GM12801 (cell line): Measurements from ENCODE around the gene TFF2.

Experiments used
- TF ChIP-seq, protein P1 (sequence below): IDR thresholded peaks from one replicate; pipeline ENCODE4 v1.5.1; 2011; ENCODE audit warnings: control low read depth; ENCODE audit not compliant: insufficient read length; ENCODE audit errors: extremely low read depth

The TFF2 gene

DNA sequence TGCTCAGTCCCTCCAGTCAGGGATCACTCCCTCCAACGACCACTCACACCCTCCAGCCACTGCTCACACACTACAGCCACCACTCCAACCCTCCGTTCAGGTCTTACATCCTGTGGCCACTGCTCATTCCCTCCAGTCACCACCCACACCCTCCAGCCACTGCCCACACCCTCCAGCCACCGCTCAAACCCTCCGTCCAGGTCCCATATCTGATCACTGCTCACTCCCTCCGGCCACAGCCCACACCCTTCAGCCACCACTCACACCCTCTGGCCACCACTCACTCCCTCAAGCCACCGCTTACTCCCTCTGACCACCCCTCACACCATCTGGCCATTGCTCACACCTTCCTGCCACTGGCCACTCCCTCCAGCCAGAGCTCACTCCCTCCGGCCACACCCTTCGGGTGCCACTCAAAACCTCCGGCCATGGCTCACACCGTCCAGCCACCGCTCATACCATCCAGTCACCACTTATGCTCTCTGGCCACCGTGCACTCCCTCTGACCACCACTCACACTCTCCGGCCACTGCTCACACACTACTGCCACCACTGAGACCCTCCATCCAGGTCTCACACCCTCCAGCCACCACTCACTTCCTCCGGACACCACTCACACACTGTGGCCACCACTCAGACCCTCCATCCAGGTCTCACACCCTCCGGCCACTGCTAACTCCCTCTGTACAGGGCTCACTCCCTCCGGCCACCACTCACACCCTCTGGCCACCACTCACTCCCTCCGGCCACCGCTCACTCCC is 20.3 kb upstream of the TFF2 start:
- TF ChIP-seq, protein P1, sequence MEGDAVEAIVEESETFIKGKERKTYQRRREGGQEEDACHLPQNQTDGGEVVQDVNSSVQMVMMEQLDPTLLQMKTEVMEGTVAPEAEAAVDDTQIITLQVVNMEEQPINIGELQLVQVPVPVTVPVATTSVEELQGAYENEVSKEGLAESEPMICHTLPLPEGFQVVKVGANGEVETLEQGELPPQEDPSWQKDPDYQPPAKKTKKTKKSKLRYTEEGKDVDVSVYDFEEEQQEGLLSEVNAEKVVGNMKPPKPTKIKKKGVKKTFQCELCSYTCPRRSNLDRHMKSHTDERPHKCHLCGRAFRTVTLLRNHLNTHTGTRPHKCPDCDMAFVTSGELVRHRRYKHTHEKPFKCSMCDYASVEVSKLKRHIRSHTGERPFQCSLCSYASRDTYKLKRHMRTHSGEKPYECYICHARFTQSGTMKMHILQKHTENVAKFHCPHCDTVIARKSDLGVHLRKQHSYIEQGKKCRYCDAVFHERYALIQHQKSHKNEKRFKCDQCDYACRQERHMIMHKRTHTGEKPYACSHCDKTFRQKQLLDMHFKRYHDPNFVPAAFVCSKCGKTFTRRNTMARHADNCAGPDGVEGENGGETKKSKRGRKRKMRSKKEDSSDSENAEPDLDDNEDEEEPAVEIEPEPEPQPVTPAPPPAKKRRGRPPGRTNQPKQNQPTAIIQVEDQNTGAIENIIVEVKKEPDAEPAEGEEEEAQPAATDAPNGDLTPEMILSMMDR, result no peak

DNA sequence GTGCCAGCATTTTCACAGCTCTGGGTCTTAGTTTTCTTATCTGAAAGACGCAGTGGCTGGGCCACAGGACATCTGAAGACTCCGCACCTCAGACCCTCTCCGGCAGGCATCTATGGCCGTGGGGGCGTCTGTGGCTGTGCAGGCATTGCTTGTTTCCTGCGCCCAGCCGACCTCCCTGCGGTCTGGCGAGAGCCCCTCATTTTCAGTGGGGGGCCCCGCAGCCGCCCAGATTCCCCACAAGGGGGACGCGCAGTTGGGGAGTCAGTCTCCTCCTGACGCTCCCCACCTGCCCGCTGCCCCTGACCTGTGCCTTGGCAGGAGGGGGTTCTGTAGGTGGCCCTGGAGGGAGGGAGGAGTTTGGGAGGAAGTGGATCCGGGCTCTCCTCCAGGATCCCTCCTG is 19.0 kb upstream of the TFF2 start:
- TF ChIP-seq, protein P1, result no peak

DNA sequence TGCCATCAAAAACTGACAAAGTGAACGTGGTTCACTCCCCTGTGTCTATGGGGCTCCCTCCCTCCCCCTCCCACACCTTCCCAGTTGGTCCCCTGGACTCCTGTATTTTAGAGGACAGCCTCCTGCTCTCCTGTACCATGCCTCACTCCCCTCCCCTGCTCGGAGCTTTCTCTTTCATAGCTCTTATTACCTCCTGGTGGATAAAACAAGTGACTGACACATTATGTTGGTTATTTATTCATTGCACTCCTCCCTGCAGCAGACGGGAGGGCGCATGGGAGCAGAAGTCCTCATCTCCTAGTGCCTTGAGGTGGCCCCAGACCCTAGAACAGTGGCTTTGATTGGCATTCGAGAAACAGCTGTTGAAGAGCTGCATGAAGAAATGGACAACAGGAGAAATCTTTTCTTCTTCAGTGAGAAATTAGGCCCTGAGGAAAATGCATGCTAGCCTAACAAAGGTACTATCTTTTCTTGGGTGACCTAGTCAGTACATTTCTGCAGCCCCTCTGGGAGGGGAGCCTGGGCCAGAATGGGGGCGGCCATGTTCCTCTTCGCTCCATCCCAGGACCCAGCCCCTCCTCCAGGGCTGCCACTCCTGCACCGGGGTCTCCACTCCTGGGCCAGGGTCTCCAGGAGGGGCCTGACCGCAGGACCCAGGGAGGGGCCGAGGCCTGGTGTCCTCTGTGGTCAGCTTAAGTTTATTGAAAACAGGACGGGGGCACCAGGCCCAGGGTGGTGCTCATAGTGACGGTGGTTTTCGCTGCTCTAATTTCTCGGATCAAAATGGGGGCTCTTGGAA is 16.8 kb upstream of the TFF2 start:
- TF ChIP-seq, protein P1, result no peak

DNA sequence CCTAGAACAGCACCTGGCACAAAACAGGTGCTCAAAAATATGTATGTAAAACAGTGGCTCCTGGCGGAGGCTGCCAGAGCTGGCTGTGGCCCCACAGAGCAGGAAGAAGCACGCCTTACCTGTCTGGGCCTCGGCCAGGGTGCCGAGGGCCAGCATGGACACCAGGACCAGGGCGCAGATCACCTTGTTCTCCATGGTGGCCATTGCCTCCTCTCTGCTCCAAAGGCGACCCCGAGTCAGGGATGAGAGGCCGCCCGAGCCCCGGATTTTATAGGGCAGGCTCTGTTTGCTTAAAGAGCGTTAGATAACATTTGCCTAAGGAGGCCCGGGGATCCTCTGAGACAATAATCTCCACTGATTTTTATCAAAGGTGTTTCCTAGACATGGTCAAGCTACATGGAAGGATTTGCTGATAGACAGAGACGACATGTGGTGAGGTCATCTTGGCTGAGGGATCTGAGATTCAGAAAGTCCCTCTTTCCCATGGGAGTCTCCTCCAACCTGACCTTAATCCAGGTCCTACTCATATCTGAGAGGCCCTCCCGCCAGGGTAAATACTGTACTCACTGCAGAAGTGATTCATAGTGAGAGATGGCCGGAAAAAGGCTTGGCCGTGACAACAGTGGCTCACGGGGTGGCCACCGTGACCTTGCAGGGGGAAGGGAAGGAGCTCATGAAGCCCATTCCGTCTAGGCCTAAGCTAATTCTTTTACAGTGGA is 15.7 kb upstream of the TFF2 start, which contains the start of gene TFF1:
TSS of gene TFF1 (minus strand) at position 244 of the 719 bp plus-strand sequence. CDS start at position 204, 40 bp downstream.
- TF ChIP-seq, protein P1, result no peak

DNA sequence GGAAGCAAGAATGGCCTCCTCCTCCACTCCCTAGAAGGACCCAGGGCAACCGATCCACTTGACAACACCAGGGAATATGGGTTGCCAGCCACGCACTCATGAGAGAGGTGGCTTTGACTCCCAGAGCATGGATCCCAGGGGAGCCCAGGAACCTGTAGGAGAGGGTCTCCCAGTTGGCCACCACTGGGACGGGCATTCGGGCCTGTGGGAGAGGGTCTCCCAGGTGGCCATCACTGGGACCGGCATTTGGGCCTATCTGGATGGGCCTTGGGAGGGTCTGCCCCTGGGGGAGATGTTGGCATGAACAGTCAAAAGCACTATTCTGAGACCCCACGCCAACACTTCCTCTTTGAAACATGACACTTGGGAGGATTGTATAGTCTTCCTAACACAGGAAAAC is 15.0 kb upstream of the TFF2 start:
- TF ChIP-seq, protein P1, result no peak

DNA sequence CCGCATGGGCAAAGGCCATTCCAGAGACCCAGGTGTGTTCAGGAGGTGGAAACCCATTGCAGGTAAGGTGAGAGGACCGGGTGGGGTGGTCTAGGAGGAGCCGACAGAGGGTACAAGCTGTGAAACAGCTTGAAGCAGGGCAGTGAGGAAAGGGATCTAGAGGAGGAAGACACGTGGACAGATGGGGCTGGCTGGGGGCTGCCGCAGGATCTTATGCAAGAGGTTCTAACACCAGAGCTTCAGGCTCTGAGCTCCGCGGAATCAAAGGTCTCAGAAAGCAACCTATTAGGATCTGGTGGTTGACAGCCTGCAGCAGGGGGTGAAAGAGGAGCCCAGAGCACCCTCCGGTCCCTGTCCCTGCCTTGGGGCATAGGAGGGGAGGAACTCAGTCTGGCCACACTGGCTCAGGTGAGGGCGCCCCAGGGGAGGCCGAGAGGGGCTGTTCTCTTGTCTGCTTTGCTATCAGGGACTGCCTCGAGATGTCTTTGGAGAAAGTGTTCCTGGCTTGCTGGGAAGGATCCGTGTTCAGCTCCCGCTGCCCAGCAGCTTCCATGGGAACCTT is 13.6 kb upstream of the TFF2 start:
- TF ChIP-seq, protein P1, result no peak

DNA sequence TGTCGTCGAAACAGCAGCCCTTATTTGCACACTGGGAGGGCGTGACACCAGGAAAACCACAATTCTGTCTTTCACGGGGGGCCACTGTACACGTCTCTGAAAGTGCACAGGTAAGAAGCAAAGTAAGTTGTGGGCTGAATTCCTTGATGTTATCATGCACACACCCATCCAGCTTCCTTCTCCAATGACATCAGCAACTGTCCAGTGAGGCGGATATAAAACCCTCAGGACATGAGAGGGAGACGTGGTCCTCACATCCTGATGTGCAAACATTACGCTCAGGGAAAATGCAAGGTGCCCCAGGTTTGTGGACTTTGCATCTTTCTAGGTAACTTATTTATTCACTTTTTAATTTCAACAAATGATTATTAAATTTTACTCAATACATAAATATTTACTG is 12.5 kb upstream of the TFF2 start:
- TF ChIP-seq, protein P1, result no peak
